Erythroblast (primary cell): ENCODE measurements around the gene ADORA2A.

ENCODE experiments used
- DNase-seq, 2 experiments: peaks; one replicate each; lab custom pipeline; 2025; lab: John Stamatoyannopoulos, UW
- GATA1 ChIP-seq: IDR thresholded peaks from 2 replicates; pipeline ENCODE4 v1.6.1; 2011; ENCODE audit warnings: low read depth, mild to moderate bottlenecking, control low read depth, low read length, moderate library complexity
- POLR2A ChIP-seq: IDR thresholded peaks from 2 replicates; pipeline ENCODE4 v1.6.1; 2011; ENCODE audit warnings: mild to moderate bottlenecking, low read length

ADORA2A gene

GRCh38 chr22:24435861-24436371, 8.5 kb downstream of the ADORA2A start:
- no peak for DNase-seq
- no peak for TF ChIP-seq POLR2A
- TF ChIP-seq GATA1: no peak

GRCh38 chr22:24436553-24436952, 9.2 kb downstream of the ADORA2A start:
- no peak for TF ChIP-seq POLR2A
- TF ChIP-seq GATA1: no peak

DNA sequence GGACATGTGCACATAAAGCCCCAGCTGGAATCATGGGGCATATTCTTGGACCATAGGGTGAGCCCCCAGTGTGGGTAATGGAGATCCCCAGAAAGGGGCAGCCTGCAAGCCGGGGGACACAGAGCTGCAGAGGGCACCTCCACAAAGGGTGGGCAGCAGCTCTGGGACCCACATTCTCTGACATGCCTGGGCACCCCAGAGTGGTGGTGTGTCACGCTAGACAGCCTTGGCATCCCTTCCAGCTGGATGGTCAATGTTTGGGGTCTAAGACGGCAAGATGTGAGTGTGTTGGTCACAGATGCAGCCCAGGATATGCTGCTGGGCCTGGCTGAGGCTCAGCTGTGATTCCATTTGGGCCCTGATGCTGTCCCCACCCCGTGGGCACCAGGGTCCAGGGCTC, 9.7 kb downstream of the ADORA2A start:
- no peak for TF ChIP-seq POLR2A
- no peak for TF ChIP-seq GATA1
- DNase-seq: no peak

More at GRCh38 chr22:24436553-24436952, 9.2 kb downstream of the ADORA2A start:
- no peak for DNase-seq

DNA sequence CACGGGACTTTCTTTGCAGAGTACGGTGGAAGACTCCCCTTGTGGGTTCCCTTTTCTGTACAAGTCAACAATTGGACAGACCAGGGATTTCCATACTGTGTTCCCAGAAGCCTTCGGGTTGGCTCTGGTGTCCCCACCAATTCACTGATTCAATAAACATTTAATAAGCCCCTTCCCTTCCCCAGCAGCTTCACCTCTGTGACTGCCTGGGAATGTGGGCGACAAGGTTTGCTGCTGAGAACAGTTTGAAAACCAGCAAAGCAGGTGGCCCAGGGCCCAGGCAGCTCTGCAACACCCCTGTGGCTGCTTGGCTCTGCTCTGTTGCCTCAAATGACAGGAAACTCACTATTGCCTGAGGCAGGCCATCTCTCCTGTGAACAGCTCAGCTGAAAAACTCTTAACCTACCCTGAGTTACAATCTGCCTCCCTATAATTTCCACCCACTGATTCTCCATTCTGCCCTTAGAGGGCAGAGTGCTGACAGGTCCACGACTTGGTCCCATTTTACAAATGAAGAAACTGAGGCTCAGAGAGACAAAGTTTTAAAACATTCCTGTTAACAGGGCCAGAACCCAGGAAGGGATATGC, 10.4 kb downstream of the ADORA2A start:
- TF ChIP-seq GATA1: no peak
- no peak for TF ChIP-seq POLR2A
- DNase-seq: no peak

- no peak for DNase-seq
- TF ChIP-seq GATA1 (no peak), POLR2A (no peak)
These were observed 12.9 kb downstream of the ADORA2A start for GRCh38 chr22:24440270-24440717.

DNA sequence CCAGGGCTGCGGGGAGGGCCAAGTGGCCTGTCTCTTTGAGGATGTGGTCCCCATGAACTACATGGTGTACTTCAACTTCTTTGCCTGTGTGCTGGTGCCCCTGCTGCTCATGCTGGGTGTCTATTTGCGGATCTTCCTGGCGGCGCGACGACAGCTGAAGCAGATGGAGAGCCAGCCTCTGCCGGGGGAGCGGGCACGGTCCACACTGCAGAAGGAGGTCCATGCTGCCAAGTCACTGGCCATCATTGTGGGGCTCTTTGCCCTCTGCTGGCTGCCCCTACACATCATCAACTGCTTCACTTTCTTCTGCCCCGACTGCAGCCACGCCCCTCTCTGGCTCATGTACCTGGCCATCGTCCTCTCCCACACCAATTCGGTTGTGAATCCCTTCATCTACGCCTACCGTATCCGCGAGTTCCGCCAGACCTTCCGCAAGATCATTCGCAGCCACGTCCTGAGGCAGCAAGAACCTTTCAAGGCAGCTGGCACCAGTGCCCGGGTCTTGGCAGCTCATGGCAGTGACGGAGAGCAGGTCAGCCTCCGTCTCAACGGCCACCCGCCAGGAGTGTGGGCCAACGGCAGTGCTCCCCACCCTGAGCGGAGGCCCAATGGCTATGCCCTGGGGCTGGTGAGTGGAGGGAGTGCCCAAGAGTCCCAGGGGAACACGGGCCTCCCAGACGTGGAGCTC, 13.5 kb downstream of the ADORA2A start:
- DNase-seq: no peak
- TF ChIP-seq POLR2A: no peak
- TF ChIP-seq GATA1: no peak

GRCh38 chr22:24441406-24442351, 14.3 kb downstream of the ADORA2A start:
- DNase-seq: no peak
- TF ChIP-seq POLR2A: no peak
- no peak for TF ChIP-seq GATA1

DNA sequence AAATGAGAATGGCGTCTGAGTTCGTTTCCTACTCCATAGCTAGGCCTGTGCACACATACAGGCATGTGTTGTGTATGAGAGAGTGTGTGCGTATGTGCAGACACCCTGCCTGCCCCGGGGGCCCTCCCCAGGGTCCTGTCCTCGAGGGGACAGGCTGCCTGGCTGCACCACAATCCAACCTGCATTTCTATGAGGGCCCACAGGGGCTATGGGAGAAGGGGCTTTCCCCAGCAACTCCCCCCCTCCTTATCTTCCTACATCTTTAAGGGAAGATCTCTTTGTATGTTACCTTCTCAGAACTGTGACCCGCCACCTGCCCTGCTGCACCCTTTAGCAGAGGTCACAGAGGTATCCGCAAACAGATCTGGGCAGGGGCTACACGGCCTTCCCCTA, 14.9 kb downstream of the ADORA2A start:
- TF ChIP-seq GATA1 (no peak), POLR2A (no peak)

GRCh38 chr22:24443668-24444067, 16.3 kb downstream of the ADORA2A start:
- TF ChIP-seq POLR2A (no peak), GATA1 (no peak)
- DNase-seq: no peak

More for the DNA sequence above, 14.9 kb downstream of the ADORA2A start:
- no peak for DNase-seq

- DNase-seq: no peak
- no peak for TF ChIP-seq POLR2A
- TF ChIP-seq GATA1: no peak
These were observed 16.9 kb downstream of the ADORA2A start for GRCh38 chr22:24444251-24444650.

DNA sequence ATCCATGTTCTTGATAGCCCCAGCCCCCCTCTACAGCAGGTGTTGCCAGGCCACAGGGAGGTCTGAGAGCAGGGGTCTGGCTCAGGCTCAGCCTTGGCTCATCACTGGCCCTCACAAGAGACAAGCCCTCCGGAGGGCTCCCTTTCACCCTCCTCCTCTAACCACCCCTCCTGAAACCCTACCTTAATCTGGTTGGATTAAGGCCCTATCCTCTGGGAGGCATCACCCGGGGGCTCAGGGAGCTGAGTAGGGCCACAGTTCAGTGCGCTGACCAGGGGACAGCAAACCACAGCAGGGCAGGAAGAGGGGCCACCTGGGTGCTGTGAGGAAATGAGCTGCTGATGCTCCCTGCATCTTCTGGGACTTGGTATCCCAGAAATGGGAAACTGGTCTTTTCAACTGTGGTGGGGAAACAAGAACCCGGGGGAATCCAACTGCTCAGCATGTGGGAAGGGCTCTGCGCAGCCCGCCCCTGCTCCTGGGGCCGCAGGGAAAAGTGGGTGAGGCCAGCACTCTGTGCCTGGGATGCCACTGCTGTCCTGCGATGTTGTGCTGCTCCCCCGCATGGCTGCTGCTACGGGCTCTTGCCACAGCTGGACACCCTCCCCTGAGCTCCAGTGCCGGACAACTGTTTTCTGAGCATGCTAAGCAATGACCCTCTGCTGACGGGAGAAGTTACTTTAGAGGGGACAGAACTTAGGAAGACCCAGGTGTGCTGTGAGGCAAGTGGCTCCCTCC, 17.5 kb downstream of the ADORA2A start:
- DNase-seq: no peak
- TF ChIP-seq GATA1: no peak
- no peak for TF ChIP-seq POLR2A

- TF ChIP-seq POLR2A (no peak), GATA1 (no peak)
- no peak for DNase-seq
These were observed 18.3 kb downstream of the ADORA2A start for GRCh38 chr22:24445481-24446259.
